ENCODE data around the gene PCP4L1. TPM values are rescaled to one million over a fixed set of nuclear protein-coding genes. Genes with fewer than 3 reads are reported as not detected.
"Not testable (repeated sequence)": the region's sequence is repeated elsewhere in the genome, so short reads cannot be mapped to it uniquely, and the experiment has no call there.

PCP4L1 gene
- polyA plus RNA-seq, 4 donors = 0.91 to 1.6 (median 0.98) TPM

GRCh38 chr1:161227196-161227871 lies 31.2 kb upstream of the PCP4L1 start:
- peak; percentile 52 to 65 (median 63) for DNase-seq (ENCODE audit: low read depth in 4 of 4, low spot score in 3 of 4)

- no peak for DNase-seq (ENCODE audit: low read depth in 4 of 4, low spot score in 3 of 4)
Observed at GRCh38 chr1:161228032-161228431, 30.5 kb upstream of the PCP4L1 start.

DNA sequence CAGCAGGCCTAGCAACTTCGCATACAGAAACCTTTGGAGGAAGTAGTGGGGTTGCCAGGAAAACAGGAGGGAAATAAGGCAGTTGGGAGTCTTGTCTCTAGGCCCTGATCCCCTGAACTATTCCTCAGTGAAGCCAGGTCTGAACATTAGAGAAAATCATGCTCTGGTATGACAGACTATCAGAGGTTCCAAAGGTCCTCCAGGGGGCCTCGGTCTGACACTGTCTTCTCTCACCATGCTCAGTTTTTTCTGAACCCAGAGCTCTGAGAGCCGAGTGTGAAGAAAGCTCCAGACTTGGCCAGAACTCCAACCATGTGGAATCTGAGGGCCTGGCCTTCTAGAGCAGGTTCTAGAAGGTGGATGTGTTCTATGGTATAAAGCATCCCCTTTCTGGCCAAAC lies 28.6 kb upstream of the PCP4L1 start:
- DNase-seq (ENCODE audit: low read depth in 4 of 4, low spot score in 3 of 4) = no peak

DNA sequence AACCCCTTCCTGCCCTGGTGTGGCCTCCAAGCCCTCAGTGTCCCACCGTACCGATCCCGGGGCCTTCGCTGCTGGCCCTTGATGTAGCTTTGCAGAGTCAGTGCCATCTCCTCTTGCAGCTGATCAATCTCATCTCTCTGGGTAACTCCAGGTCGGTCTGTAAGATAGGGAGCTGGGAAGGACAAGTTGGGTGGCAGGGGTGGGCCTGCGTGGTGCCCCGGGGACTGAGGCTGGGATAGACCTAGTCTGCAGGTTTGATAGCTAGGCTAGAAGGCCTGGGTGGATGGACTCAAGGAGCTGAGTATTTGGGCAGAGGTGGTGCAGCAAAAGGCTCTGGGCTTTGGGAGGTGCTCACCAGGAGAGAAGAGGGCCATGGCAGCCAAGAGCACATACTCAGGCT lies 27.8 kb upstream of the PCP4L1 start:
- DNase-seq (ENCODE audit: low read depth in 4 of 4, low spot score in 3 of 4) = no peak

DNA sequence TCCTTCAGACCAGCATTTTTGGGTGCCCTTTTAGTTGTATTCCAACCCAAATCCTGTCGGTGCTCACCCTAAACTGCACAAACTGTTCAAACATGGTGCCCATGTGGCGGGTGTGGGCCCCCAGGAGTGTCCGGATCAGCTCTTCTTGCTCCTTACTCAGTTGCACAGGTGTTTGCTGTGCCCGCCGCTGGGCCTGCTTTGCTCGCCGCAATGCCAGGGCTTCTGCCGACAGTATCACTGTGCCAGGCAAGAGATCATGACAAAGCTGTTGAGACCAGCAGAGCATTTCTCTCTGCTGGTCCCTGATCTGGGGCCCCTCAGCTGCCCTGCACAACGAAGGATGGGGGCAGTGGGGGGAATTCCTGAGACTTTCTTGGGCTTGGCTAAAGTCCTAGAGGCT lies 25.4 kb upstream of the PCP4L1 start:
- no peak for DNase-seq (ENCODE audit: low read depth in 4 of 4, low spot score in 3 of 4)

- no peak for DNase-seq (ENCODE audit: low read depth in 4 of 4, low spot score in 3 of 4)
Observed at GRCh38 chr1:161235957-161236775, 22.4 kb upstream of the PCP4L1 start.

- DNase-seq (ENCODE audit: low read depth in 4 of 4, low spot score in 3 of 4) = no peak
Observed at GRCh38 chr1:161238039-161238473, 20.5 kb upstream of the PCP4L1 start, which contains the start of gene NR1I3. NR1I3 (minus strand) TSS chr1:161238203; CDS start chr1:161236565, 1,638 bp downstream.

DNA sequence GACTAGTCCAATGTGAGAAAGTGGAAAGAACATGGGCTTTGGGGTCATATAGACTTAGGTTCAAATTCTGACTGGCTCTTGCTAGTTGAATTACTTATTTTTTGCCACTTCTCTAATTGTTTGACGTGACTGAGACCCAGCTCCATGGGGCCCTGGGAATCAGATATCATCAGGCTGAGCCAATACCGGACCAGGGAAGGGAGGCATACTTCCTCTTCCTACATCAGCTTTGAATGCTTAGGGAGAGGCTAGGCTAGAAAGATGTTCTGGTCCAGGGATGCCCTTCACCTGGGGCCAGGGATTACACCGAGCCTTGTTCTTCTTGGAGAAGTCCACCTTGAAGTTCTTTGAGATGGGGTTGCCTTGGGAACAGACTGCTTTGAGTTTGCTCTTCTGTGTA lies 16.9 kb upstream of the PCP4L1 start:
- DNase-seq (ENCODE audit: low read depth in 4 of 4, low spot score in 3 of 4) = no peak

DNA sequence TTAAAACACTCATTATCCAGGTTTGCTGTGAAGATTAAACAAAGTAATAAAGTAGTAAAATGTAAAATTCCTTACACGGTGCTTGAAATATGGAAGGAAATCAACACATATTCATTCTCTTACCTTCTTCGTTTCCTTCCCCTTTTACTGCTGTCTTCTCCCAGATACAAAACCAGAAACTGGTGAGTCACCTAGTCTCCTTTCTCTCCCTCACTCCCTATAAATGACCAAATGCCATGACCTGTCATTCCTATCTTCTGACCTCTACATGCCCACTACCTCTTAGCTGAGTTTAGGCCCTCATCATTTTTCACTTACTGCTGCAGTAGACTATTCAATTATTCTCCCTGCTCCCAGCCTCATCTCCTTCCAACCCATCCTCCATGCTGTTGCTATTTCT lies 16.2 kb upstream of the PCP4L1 start:
- no peak for DNase-seq (ENCODE audit: low read depth in 4 of 4, low spot score in 3 of 4)

- no peak for DNase-seq (ENCODE audit: low read depth in 4 of 4, low spot score in 3 of 4)
Observed at GRCh38 chr1:161244888-161245287, 13.7 kb upstream of the PCP4L1 start.

- DNase-seq (ENCODE audit: low read depth in 4 of 4, low spot score in 3 of 4) = not testable (repeated sequence)
Observed at GRCh38 chr1:161250100-161250499, 8.4 kb upstream of the PCP4L1 start.

DNA sequence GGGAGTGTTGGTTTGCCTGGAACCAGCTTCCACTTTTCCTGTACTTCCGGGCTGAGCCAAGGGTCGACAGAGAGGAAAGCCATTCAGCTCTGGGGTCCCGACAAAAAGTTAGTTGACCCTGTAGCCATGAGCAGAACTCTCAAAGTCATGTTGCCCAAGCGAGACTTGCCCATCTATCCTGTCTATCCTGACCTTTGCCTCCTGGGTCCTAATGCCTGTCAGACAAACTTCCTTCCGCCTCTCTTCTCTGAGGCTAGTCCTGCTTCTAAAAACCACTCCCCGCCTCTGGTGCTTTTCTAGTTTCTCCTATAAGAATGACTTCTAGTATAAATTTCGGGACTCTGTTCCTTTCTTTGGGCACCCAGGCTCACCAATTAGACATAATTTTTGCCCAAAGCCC lies 7.7 kb upstream of the PCP4L1 start:
- DNase-seq (ENCODE audit: low read depth in 4 of 4, low spot score in 3 of 4) = no peak

DNA sequence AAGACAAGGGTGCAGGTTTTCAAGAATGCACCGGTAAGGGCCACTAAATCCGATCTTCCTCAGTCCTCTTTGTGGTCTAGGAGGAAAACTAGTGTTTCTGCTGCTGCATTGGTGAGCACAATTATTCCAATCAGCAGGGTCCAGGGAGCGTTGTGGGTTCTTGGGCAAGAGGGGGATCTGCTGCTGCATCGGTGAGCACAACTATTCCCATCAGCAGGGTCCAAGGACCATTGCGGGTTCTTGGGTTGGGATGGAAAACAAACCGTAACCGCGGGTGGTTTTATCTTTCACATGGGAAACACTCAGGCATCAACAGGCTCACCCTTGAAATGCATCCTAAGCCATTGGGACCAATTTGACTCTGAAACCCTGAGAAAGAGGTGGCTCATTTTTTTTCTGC lies 7.0 kb upstream of the PCP4L1 start:
- DNase-seq (ENCODE audit: low read depth in 4 of 4, low spot score in 3 of 4) = no peak

DNA sequence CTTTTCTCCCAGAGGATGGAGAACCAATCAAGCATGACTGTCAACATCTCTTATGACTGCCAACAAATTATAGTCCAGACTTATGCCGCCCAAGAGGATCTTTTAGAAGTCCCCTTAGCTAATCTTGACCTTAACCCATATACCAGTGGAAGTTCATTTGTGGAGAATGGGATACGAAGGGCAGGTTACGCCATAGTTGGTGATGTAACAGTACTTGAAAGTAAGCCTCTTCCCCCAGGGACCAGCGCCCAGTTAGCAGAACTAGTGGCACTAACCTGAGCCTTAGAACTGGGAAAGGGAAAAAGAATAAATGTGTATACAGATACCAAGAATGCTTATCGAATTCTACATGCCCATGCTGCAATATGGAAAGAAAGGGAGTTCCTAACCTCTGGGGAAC lies 3.2 kb upstream of the PCP4L1 start:
- not testable (repeated sequence) for DNase-seq (ENCODE audit: low read depth in 4 of 4, low spot score in 3 of 4)

GRCh38 chr1:161255955-161256520 lies 2.5 kb upstream of the PCP4L1 start:
- DNase-seq (ENCODE audit: low read depth in 4 of 4, low spot score in 3 of 4) = not testable (repeated sequence)

DNA sequence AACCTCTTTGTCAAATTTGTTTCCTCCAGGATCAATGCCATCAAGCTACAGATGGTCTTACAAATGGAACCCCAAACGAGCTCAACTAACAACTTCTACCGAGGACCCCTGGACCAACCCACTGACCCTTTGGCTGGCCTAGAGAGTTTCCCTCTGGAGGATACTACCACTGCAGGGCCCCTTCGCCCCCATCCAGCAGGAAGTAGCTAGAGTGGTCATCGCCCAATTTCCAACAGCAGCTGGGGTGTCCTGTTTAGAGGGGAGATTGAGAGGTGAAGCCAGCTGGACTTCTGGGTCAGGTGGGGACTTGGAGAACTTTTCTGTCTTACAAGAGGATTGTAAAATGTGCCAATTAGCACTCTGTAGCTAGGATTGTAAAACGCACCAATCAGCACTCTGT lies 1.4 kb upstream of the PCP4L1 start:
- not testable (repeated sequence) for DNase-seq (ENCODE audit: low read depth in 4 of 4, low spot score in 3 of 4)

DNA sequence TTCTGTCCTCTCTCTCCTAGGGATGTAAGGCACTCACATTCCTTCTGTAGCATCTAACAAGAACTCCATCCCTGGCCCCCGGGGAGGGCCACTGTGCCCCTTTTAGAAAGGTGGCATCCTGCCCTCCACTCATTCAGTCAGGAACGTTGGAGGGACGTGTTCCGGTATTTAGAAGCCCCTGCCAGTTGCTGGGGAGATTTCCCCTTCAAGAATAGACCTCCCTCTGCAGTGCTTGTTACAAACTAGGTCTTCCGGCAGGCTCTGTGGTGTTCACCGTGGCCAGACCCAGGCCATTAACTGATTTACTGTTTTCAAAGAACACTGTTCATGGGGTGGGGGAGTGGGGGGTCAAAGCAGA lies 779 bp downstream of the PCP4L1 start:
- no peak for DNase-seq (ENCODE audit: low read depth in 4 of 4, low spot score in 3 of 4)

DNA sequence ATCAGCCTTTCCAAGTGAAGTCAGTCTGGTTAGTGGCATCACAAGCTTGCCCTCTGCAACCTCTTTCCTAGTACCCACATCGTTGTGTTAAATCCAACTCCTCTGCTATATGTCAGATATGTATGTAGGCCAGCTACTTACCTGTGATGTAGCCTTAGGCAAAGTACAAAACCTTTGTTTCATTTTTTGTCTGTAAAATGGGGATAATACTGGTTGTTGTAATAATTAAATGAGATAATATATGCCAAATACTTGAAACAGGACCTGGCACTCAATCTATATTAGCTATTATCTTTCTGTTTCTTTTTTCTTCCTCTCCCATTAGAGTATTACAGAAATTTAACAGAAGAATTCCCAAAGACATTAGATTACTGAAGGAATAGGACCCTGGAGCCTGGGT lies 1.2 kb downstream of the PCP4L1 start:
- no peak for DNase-seq (ENCODE audit: low read depth in 4 of 4, low spot score in 3 of 4)

DNA sequence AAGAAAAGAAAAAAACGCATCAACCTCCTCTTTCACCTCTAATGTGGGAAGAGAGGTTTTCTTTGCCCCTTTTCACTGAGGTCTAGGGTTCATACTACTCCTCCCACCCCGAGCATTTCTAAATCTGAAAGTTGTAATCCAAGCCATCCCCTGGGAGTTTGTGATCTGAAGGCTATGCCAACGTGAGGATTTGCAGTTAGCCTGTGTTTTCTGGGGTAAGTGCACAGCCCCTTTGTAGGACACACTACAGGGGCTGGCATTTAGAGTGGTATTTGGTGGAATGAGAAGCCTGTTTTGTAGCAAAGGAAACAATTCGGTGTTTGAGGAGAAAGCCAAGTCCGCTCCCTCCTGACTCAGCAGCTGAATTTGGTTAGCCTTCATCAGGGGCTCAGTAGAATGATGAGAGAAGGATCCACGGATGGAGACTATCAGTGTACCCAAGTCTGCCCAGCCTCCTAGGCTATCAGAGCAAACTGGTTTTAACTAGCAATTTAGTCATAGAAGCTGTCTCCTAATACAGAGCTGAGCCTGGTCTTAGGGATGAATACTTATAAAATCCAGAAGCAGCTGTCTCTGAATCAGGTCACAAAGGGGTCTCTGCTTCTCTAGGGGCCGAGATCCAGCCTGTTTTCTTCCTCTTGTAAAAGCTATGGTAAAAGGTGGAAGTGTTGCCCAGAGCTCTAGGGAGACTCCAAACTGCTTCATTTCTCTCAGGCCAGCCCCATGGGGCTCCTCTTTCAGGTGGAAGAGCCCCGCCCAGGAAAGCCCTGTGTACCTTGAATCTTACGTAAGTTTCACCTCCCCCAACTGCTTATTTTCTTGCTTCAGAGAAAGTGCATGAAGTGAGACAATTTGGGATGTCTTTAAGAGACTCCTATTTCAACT lies 2.1 kb downstream of the PCP4L1 start:
- no peak for DNase-seq (ENCODE audit: low read depth in 4 of 4, low spot score in 3 of 4)
